H1 (cell line): ENCODE data around the gene PIEZO1. TPM values are rescaled to one million over a fixed set of nuclear protein-coding genes. Genes with fewer than 3 reads are reported as not detected.

Experiments
- CTCF ChIA-PET: fragments of 300-600 bp; sonication (Branson Sonifier 250); formaldehyde crosslinking; loops from one replicate; lab custom pipeline; 2021; ENCODE audit not compliant: partially characterized antibody; lab: Charles Lee
- POLR2A ChIA-PET: fragments of 300-600 bp; sonication (Branson Sonifier 250); formaldehyde crosslinking; loops from one replicate; lab custom pipeline; 2021; ENCODE audit warnings: inconsistent platforms; ENCODE audit not compliant: partially characterized antibody; lab: Charles Lee
- DNase-seq, 2 experiments: peaks; one replicate each; pipeline versions ENCODE4 v3.0.0 to v3.0.0-alpha.2; 2010 to 2022; ENCODE audit warnings: low spot score in 2 of 2, low read depth in 1 of 2, mixed read lengths in 1 of 2
- FAIRE-seq: peaks from 2 replicates; lab custom pipeline; 2011; peaks lifted over from hg19 to GRCh38; lab: Jason Lieb, UNC
- H2AFZ ChIP-seq: 2 replicates; pipeline ENCODE4 v1.8.1; 2012; ENCODE audit warnings: low read length, inconsistent platforms
- H2AK5ac ChIP-seq: 2 replicates; pipeline ENCODE4 v1.6.1; 2013; ENCODE audit warnings: low read depth, low read length
- H2BK120ac ChIP-seq: replicated peaks from 2 replicates; pipeline ENCODE3; 2013; ENCODE audit warnings: low read depth, low read length, inconsistent platforms
- H2BK12ac ChIP-seq: 2 replicates; pipeline ENCODE4 v1.6.1; 2013; ENCODE audit warnings: low read depth, low read length
- H2BK15ac ChIP-seq: 2 replicates; pipeline ENCODE4 v1.6.1; 2013; ENCODE audit warnings: low read length
- H2BK20ac ChIP-seq: 2 replicates; pipeline ENCODE4 v1.6.1; 2013; ENCODE audit warnings: low read length
- H2BK5ac ChIP-seq: 2 replicates; pipeline ENCODE4 v1.6.1; 2013; ENCODE audit warnings: low read depth, low read length
- H3K14ac ChIP-seq: 2 replicates; pipeline ENCODE4 v1.6.1; 2013; ENCODE audit warnings: inconsistent platforms; ENCODE audit not compliant: insufficient read length
- H3K18ac ChIP-seq: 2 replicates; pipeline ENCODE4 v1.6.1; 2013; ENCODE audit warnings: low read length; ENCODE audit errors: extremely low read depth
- H3K23ac ChIP-seq: 2 replicates; pipeline ENCODE4 v1.6.1; 2013; ENCODE audit warnings: inconsistent platforms; ENCODE audit not compliant: insufficient read length
- H3K23me2 ChIP-seq: 2 replicates; pipeline ENCODE4 v1.6.1; 2013; ENCODE audit warnings: low read depth, low read length
- H3K27ac ChIP-seq: 2 replicates; pipeline ENCODE4 v1.6.1; 2011; ENCODE audit warnings: low read depth, low read length, inconsistent platforms
- H3K27me3 ChIP-seq, 4 experiments: replicated peaks in 1 of 4; 1 replicate in 1 of 4; 2 replicates in 3 of 4; pipeline versions ENCODE4 v1.6.1 to v1.8.1; 2011 to 2013; ENCODE audit warnings: low read length in 3 of 4, mild to moderate bottlenecking in 3 of 4, inconsistent platforms in 2 of 4, mixed read lengths in 2 of 4, moderate library complexity in 1 of 4; ENCODE audit not compliant: control insufficient read depth in 3 of 4, insufficient read depth in 3 of 4; ENCODE audit errors: extremely low read depth in 1 of 4
- H3K36me3 ChIP-seq, 4 experiments: 2 replicates each; pipeline versions ENCODE4 v1.6.1 to v1.8.1; 2011 to 2013; ENCODE audit warnings: mild to moderate bottlenecking in 4 of 4, low read length in 3 of 4, moderate library complexity in 2 of 4, control low read depth in 1 of 4, inconsistent platforms in 1 of 4; ENCODE audit not compliant: insufficient read depth in 4 of 4, control insufficient read depth in 2 of 4
- H3K4ac ChIP-seq: replicated peaks from 2 replicates; pipeline ENCODE3; 2013; ENCODE audit warnings: low read length, low read depth, mixed read lengths, inconsistent platforms; ENCODE audit not compliant: insufficient read length
- H3K4me1 ChIP-seq, 4 experiments: replicated peaks in 1 of 4; 1 replicate in 1 of 4; 2 replicates in 3 of 4; pipeline versions ENCODE4 v1.6.1 to v1.8.1; 2011 to 2013; ENCODE audit warnings: low read length in 3 of 4, inconsistent platforms in 2 of 4, mixed read lengths in 1 of 4; ENCODE audit not compliant: insufficient read depth in 4 of 4, control insufficient read depth in 3 of 4
- H3K4me2 ChIP-seq, 2 experiments: 2 replicates each; pipeline versions ENCODE4 v1.6.1 to v1.8.1; 2011 to 2013; ENCODE audit warnings: low read depth in 2 of 2, low read length in 2 of 2, control low read depth in 1 of 2, inconsistent platforms in 1 of 2, mild to moderate bottlenecking in 1 of 2; ENCODE audit not compliant: insufficient read depth in 1 of 2
- H3K4me3 ChIP-seq, 4 experiments: fragments of 200-600, 300-600 bp in 1 of 4; sonication (generic), shearing (Covaris generic), sonication (Bioruptor Twin) in 1 of 4; 2 replicates each; pipeline versions ENCODE4 v1.5.1 to v1.8.1; 2011 to 2016; ENCODE audit warnings: low read length in 4 of 4, low read depth in 3 of 4, control low read depth in 2 of 4, inconsistent platforms in 2 of 4, mild to moderate bottlenecking in 2 of 4, mixed read lengths in 1 of 4, moderate library complexity in 1 of 4; ENCODE audit not compliant: insufficient read depth in 2 of 4; ENCODE audit errors: extremely low read depth in 1 of 4
- H3K56ac ChIP-seq: replicated peaks from 2 replicates; pipeline ENCODE3; 2013; ENCODE audit warnings: low read depth, mild to moderate bottlenecking, mixed read lengths, low read length, inconsistent platforms; ENCODE audit not compliant: insufficient read length
- H3K79me1 ChIP-seq: 2 replicates; pipeline ENCODE4 v1.6.1; 2013; ENCODE audit warnings: low read depth, low read length, control low read depth
- H3K79me2 ChIP-seq, 2 experiments: 2 replicates each; pipeline versions ENCODE4 v1.6.1 to v1.8.1; 2012 to 2013; ENCODE audit warnings: low read length in 2 of 2, mild to moderate bottlenecking in 2 of 2, inconsistent platforms in 1 of 2; ENCODE audit not compliant: insufficient read depth in 2 of 2, control insufficient read depth in 1 of 2
- H3K9ac ChIP-seq, 4 experiments: replicated peaks in 1 of 4; 1 replicate in 1 of 4; 2 replicates in 3 of 4; pipeline versions ENCODE4 v1.6.1 to v1.8.1; 2011 to 2013; ENCODE audit warnings: low read depth in 3 of 4, low read length in 3 of 4, control low read depth in 2 of 4, mild to moderate bottlenecking in 2 of 4, moderate library complexity in 2 of 4, inconsistent platforms in 1 of 4; ENCODE audit errors: extremely low read depth in 1 of 4
- H3K9me3 ChIP-seq, 2 experiments: 2 replicates each; pipeline versions ENCODE4 v1.6.1 to v1.8.1; 2012 to 2013; ENCODE audit warnings: mild to moderate bottlenecking in 2 of 2, moderate library complexity in 2 of 2, control low read depth in 1 of 2, inconsistent platforms in 1 of 2, low read depth in 1 of 2, low read length in 1 of 2, mixed read lengths in 1 of 2; ENCODE audit not compliant: insufficient read depth in 2 of 2
- H4K20me1 ChIP-seq, 2 experiments: replicated peaks in 1 of 2; 2 replicates each; pipeline versions ENCODE3 to v1.8.1; 2011 to 2013; ENCODE audit warnings: inconsistent platforms in 2 of 2, low read length in 2 of 2, mild to moderate bottlenecking in 1 of 2; ENCODE audit not compliant: insufficient read depth in 2 of 2, control insufficient read depth in 1 of 2
- H4K5ac ChIP-seq: 2 replicates; pipeline ENCODE4 v1.6.1; 2013; ENCODE audit warnings: low read length, low read depth, mixed read lengths, inconsistent platforms; ENCODE audit not compliant: insufficient read length
- H4K8ac ChIP-seq: 2 replicates; pipeline ENCODE4 v1.8.0; 2013; ENCODE audit warnings: mild to moderate bottlenecking, moderate library complexity, low read length, inconsistent platforms; ENCODE audit not compliant: insufficient read depth; ENCODE audit errors: extremely low read depth
- H4K91ac ChIP-seq: replicated peaks from 2 replicates; pipeline ENCODE3; 2013; ENCODE audit warnings: low read length, mixed read lengths, inconsistent platforms; ENCODE audit not compliant: insufficient read length
- ATF3 ChIP-seq: IDR thresholded peaks from 2 replicates; pipeline ENCODE4 v1.6.1; 2011; ENCODE audit warnings: low read depth, mild to moderate bottlenecking, low read length; ENCODE audit not compliant: insufficient read depth
- BCL11A ChIP-seq, 2 experiments: IDR thresholded peaks; one replicate each; pipeline ENCODE4 v1.6.1; 2011; ENCODE audit warnings: low read depth in 2 of 2, low read length in 2 of 2, mild to moderate bottlenecking in 2 of 2
- CBX8 ChIP-seq: fragments of 300-800, 300-1000 bp; sonication (generic); IDR thresholded peaks from 2 replicates; pipeline ENCODE4 v1.7.1; 2016; ENCODE audit warnings: low read depth, low read length, borderline replicate concordance
- CTCF ChIP-seq, 3 experiments: IDR thresholded peaks; 1 replicate in 2 of 3; 2 replicates in 1 of 3; pipeline versions ENCODE4 v1.5.1 to v1.6.1; 2011; ENCODE audit warnings: low read length in 3 of 3, mild to moderate bottlenecking in 3 of 3, inconsistent platforms in 2 of 3, low read depth in 1 of 3, moderate library complexity in 1 of 3; ENCODE audit not compliant: insufficient read depth in 1 of 3; ENCODE audit errors: control extremely low read depth in 1 of 3
- GABPA ChIP-seq: IDR thresholded peaks from 2 replicates; pipeline ENCODE4 v1.6.1; 2011; ENCODE audit warnings: mild to moderate bottlenecking, low read length, moderate library complexity, borderline replicate concordance; ENCODE audit not compliant: insufficient read depth
- JUN ChIP-seq: IDR thresholded peaks from 2 replicates; pipeline ENCODE4 v1.6.1; 2011; ENCODE audit warnings: low read depth, mild to moderate bottlenecking, improper control_type of control experiment, low read length
- POLR2A ChIP-seq, 2 experiments: IDR thresholded peaks; 1 replicate in 1 of 2; 2 replicates in 1 of 2; pipeline ENCODE4 v1.6.1; 2011; ENCODE audit warnings: low read depth in 2 of 2, low read length in 2 of 2, mild to moderate bottlenecking in 2 of 2; ENCODE audit errors: control extremely low read depth in 1 of 2
- POLR2AphosphoS5 ChIP-seq: IDR thresholded peaks from 2 replicates; pipeline ENCODE4 v1.6.1; 2011; ENCODE audit warnings: low read depth, low read length
- RNF2 ChIP-seq: fragments of 200-900, 300-1000 bp; sonication (generic); IDR thresholded peaks from 2 replicates; pipeline ENCODE4 v1.7.1; 2016; ENCODE audit warnings: borderline replicate concordance, low read depth, mild to moderate bottlenecking, antibody characterized with exemption, low read length; ENCODE audit not compliant: poor library complexity, severe bottlenecking; ENCODE audit errors: missing control alignments
- RXRA ChIP-seq: IDR thresholded peaks from 2 replicates; pipeline ENCODE4 v1.6.1; 2011; ENCODE audit warnings: low read depth, mild to moderate bottlenecking, low read length, moderate library complexity; ENCODE audit not compliant: insufficient read depth
- SRF ChIP-seq: IDR thresholded peaks from 2 replicates; pipeline ENCODE4 v1.6.1; 2011; ENCODE audit warnings: mild to moderate bottlenecking, low read depth, low read length, moderate library complexity
- WGBS, 2 experiments: shearing (Covaris generic) in 1 of 2; methylation state at CpG; one replicate each; pipeline versions ENCODE4 v1.1.6 to v1.1.7; 2013 to 2015; ENCODE audit warnings: low lambda C conversion rate in 2 of 2, mixed read lengths in 2 of 2, inconsistent platforms in 1 of 2, low coverage in 1 of 2, missing lambda C conversion rate in 1 of 2; ENCODE audit not compliant: insufficient replicate concordance in 2 of 2, insufficient coverage in 1 of 2, insufficient read length in 1 of 2; ENCODE audit errors: extremely low coverage in 1 of 2, missing lambda C conversion rate in 1 of 2; 5-methylcytosine and 5-hydroxymethylcytosine counted together
- polyA plus RNA-seq, 7 experiments: library from polyadenylated mRNA; depleted of rRNA in 3 of 7; stranded (reverse) in 5 of 7; unstranded in 2 of 7; fragments of >200 nt in 5 of 7; fragments of 200-250 nt in 2 of 7; gene quantifications; 1 replicate in 5 of 7; 2 replicates in 1 of 7; 4 replicates in 1 of 7; pipeline versions ENCODE4 v1.2.1 to v1.2.3, GENCODE V29; 2011 to 2013; ENCODE audit warnings: missing spikeins in 2 of 7, mixed read lengths in 2 of 7
- total RNA-seq: library from RNA; stranded (reverse); fragmentation: NEBNext Ultra II Directional; extraction: Animal tissue kit (Norgen Biotek cat#: 25700); gene quantifications from 2 replicates; pipeline ENCODE4 v1.2.1, GENCODE V29; 2021

The PIEZO1 gene
- total and polyA plus RNA-seq, 2 of the 8 experiments (the other 6 are each of a cell fraction or from before 2014, with no cell fraction given): 42.3 to 67.5 TPM

GRCh38 chr16:88732961-88733294 lies 52.1 kb downstream of the PIEZO1 start:
- Histone ChIP-seq H3K79me2 (no peaks in the 10 kb centered on the region), H3K18ac (no peak overlapping the region), H2AK5ac (no peak overlapping the region), H3K23me2 (no peaks in the 10 kb centered on the region), H3K9me3 (no peaks in the 10 kb centered on the region), H3K36me3 (peaks cover 0 to 18% (median under 1%) of the 10 kb centered on the region in 4 experiments; a peak in 2 of 8 replicates), H2AFZ (no peak overlapping the region), H3K27me3 (no peaks in the 10 kb centered on the region), H2BK15ac (no peak overlapping the region), H2BK5ac (no peak overlapping the region), H2BK120ac (no peak overlapping the region), H3K4me2 (no peak overlapping the region), H4K5ac (no peak overlapping the region), H3K23ac (no peak overlapping the region), H2BK20ac (no peak overlapping the region), H3K79me1 (no peaks in the 10 kb centered on the region), H4K91ac (no peak overlapping the region), H4K8ac (no peak overlapping the region; the same call in 1 of the 2 replicates), H3K56ac (no peak overlapping the region), H3K4me3 (no peak overlapping the region), H3K27ac (no peak overlapping the region), H4K20me1 (peaks cover 0 to 10% of the 10 kb centered on the region in 2 experiments), H3K4me1 (peaks cover 0 to 5% (median 0%) of the 10 kb centered on the region in 4 experiments; a peak in 1 of 7 replicates), H3K9ac (no peak overlapping the region), H2BK12ac (no peak overlapping the region), H3K14ac (no peak overlapping the region), H3K4ac (no peak overlapping the region)
- 100% methylated on average over 13 of the region's 13 CpGs; no CpG with 5 or more reads in 1 of the 2 experiments for WGBS, 2 experiments
- DNase-seq: no peak
- no peak for FAIRE-seq
- CTCF ChIA-PET: interaction anchor here (10.0 kb wide), 1 partner anchor 22 kb away, joined by 251 read pairs; no protein-coding TSS in a partner anchor
- POLR2A ChIA-PET: interaction anchor here (1.0 kb wide), 1 partner anchor 77 kb away, joined by 3 read pairs; no protein-coding TSS in a partner anchor
- no peak for TF ChIP-seq JUN
- TF ChIP-seq CBX8: no peak
- TF ChIP-seq GABPA: no peak
- TF ChIP-seq ATF3: no peak
- TF ChIP-seq CTCF (IDR thresholded peaks at IDR 0.05; ENCODE audit: control extremely low read depth in 1 of 3, insufficient read depth in 1 of 3, low read depth in 1 of 3, low read length in 3 of 3): no peak
- TF ChIP-seq POLR2A (IDR thresholded peaks at IDR 0.05; ENCODE audit: control extremely low read depth in 1 of 2, low read depth in 2 of 2, low read length in 2 of 2): no peak
- TF ChIP-seq SRF: no peak
- TF ChIP-seq RXRA: no peak
- no peak for TF ChIP-seq RNF2
- no peak for TF ChIP-seq BCL11A (IDR thresholded peaks at IDR 0.05; ENCODE audit: low read depth in 2 of 2, low read length in 2 of 2)
- no peak for TF ChIP-seq POLR2AphosphoS5
